Fibroblast of mammary gland (primary cell): ENCODE data around the gene TAX1BP3.

Experiments
- DNase-seq: peaks from one replicate; pipeline ENCODE4 v3.0.0-alpha.2; 2010; ENCODE audit warnings: low read depth
- H3K4me3 ChIP-seq: 2 replicates; pipeline ENCODE4 v1.5.1; 2011; ENCODE audit warnings: low read depth, mild to moderate bottlenecking, low read length, moderate library complexity; ENCODE audit not compliant: control insufficient read depth
- TF ChIP-seq, protein P1 (sequence below): conservative IDR thresholded peaks from 2 replicates; pipeline ENCODE4 v1.5.1; 2011; ENCODE audit warnings: low read depth, low read length, inconsistent platforms; ENCODE audit not compliant: control insufficient read depth, insufficient read depth

The TAX1BP3 gene

GRCh38 chr17:3688852-3689261, 20.5 kb upstream of the TAX1BP3 start:
- no peak for DNase-seq
- TF ChIP-seq, protein P1, sequence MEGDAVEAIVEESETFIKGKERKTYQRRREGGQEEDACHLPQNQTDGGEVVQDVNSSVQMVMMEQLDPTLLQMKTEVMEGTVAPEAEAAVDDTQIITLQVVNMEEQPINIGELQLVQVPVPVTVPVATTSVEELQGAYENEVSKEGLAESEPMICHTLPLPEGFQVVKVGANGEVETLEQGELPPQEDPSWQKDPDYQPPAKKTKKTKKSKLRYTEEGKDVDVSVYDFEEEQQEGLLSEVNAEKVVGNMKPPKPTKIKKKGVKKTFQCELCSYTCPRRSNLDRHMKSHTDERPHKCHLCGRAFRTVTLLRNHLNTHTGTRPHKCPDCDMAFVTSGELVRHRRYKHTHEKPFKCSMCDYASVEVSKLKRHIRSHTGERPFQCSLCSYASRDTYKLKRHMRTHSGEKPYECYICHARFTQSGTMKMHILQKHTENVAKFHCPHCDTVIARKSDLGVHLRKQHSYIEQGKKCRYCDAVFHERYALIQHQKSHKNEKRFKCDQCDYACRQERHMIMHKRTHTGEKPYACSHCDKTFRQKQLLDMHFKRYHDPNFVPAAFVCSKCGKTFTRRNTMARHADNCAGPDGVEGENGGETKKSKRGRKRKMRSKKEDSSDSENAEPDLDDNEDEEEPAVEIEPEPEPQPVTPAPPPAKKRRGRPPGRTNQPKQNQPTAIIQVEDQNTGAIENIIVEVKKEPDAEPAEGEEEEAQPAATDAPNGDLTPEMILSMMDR, result no peak
- H3K4me3 ChIP-seq, result no peak overlapping the region

GRCh38 chr17:3688027-3688553, 19.7 kb upstream of the TAX1BP3 start:
- no peak for DNase-seq
- TF ChIP-seq, protein P1, result no peak
- H3K4me3 ChIP-seq, result no peak overlapping the region

- no peak overlapping the region for H3K4me3 ChIP-seq
- TF ChIP-seq, protein P1, result no peak
- no peak for DNase-seq
Measured at GRCh38 chr17:3685174-3685573, 16.8 kb upstream of the TAX1BP3 start.

DNA sequence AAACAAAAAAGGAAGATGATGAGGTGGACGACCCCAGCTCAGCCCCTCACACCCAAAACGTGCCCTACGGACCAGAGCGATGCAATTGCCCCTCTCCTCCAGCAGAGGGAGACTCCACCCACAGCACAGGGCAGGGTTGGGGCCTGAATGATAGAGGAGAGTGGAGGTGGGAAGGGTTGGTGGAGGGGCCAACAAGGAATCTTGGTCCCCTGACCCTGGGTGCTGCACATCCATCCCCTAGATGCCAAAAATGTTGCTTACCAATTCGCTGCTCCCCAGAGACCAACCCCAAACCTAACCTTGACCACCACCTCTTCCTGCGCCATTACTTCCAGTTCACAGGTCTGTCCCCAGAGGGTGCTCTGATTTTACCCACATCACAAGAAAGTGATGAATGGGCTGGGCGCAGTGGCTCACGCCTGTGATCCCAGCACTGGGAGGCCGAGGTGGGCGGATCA, 14.7 kb upstream of the TAX1BP3 start:
- no peak overlapping the region for H3K4me3 ChIP-seq
- DNase-seq, result peak; percentile 19
- TF ChIP-seq, protein P1, result peak; percentile 98

DNA sequence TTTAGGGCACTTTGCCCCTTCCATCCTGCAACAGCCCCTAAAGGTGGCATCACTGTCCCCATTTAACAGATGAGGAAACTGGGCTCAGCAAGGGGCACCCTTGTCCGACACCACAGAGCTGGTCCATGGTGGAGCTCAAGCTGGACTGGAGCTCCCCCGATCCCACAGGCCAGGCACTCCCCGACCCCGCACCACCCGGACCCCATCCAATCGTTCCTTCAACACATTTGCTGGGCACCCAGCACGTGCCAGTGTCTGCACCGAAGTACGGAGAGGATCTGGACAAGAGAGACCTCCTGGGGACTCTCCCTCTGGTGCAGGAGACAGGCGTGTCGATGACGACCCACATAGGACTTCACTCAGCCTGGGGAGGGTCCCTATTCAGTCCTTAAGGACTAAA, 13.7 kb upstream of the TAX1BP3 start:
- DNase-seq, result no peak
- TF ChIP-seq, protein P1, result no peak
- no peak overlapping the region for H3K4me3 ChIP-seq

GRCh38 chr17:3681565-3681964, 13.2 kb upstream of the TAX1BP3 start:
- TF ChIP-seq, protein P1, result no peak
- DNase-seq, result no peak
- H3K4me3 ChIP-seq, result no peak overlapping the region

- TF ChIP-seq, protein P1, result no peak
- DNase-seq, result no peak
- H3K4me3 ChIP-seq, result no peak overlapping the region
Measured at GRCh38 chr17:3681057-3681456, 12.7 kb upstream of the TAX1BP3 start.
